ENCODE measurements around the gene HRC.
"Not testable (repeated sequence)": the region's sequence is repeated elsewhere in the genome, so short reads cannot be mapped to it uniquely, and the experiment has no call there.

HRC gene

GRCh38 chr19:49151267-49152118 lies 3.7 kb downstream of the HRC start:
- peak; percentile 97 for DNase-seq (ENCODE audit: low read depth)
- TF ChIP-seq CTCF (IDR thresholded peaks at IDR 0.05; ENCODE audit: control insufficient read depth, extremely low read depth, insufficient read depth) = no peak
- peak overlapping the region; percentile 68 for H3K4me3 ChIP-seq (ENCODE audit: low read depth, low read length)

- peak overlapping the region; percentile 68 for H3K4me3 ChIP-seq (ENCODE audit: low read depth, low read length)
- no peak for DNase-seq (ENCODE audit: low read depth)
- TF ChIP-seq CTCF (IDR thresholded peaks at IDR 0.05; ENCODE audit: control insufficient read depth, extremely low read depth, insufficient read depth) = no peak
Measured at GRCh38 chr19:49150944-49151243, 4.3 kb downstream of the HRC start.

- DNase-seq (ENCODE audit: low read depth) = peak; percentile 78
- no peak for TF ChIP-seq CTCF (IDR thresholded peaks at IDR 0.05; ENCODE audit: control insufficient read depth, extremely low read depth, insufficient read depth)
- H3K4me3 ChIP-seq (ENCODE audit: low read depth, low read length) = peak overlapping the region; percentile 68
Measured at GRCh38 chr19:49150106-49150943, 4.9 kb downstream of the HRC start.

GRCh38 chr19:49149652-49150105 lies 5.5 kb downstream of the HRC start:
- no peak for DNase-seq (ENCODE audit: low read depth)
- H3K4me3 ChIP-seq (ENCODE audit: low read depth, low read length) = peak overlapping the region; percentile 68
- no peak for TF ChIP-seq CTCF (IDR thresholded peaks at IDR 0.05; ENCODE audit: control insufficient read depth, extremely low read depth, insufficient read depth)

GRCh38 chr19:49148784-49149651 lies 6.2 kb downstream of the HRC start:
- no peak for TF ChIP-seq CTCF (IDR thresholded peaks at IDR 0.05; ENCODE audit: control insufficient read depth, extremely low read depth, insufficient read depth)
- peak; percentile 86 for DNase-seq (ENCODE audit: low read depth)
- H3K4me3 ChIP-seq (ENCODE audit: low read depth, low read length) = peak overlapping the region; percentile 68

- no peak for TF ChIP-seq CTCF (IDR thresholded peaks at IDR 0.05; ENCODE audit: control insufficient read depth, extremely low read depth, insufficient read depth)
- H3K4me3 ChIP-seq (ENCODE audit: low read depth, low read length) = peak overlapping the region; percentile 68
- DNase-seq (ENCODE audit: low read depth) = no peak
Measured at GRCh38 chr19:49148044-49148682, 7.0 kb downstream of the HRC start.

- DNase-seq (ENCODE audit: low read depth); H3K4me3 ChIP-seq (ENCODE audit: low read depth, low read length): not testable (repeated sequence)
Measured at GRCh38 chr19:49146408-49146770, 8.8 kb downstream of the HRC start.

Data from LNCaP clone FGC (cell line).